Ovary (tissue), 3 donors: ENCODE data around the gene CHAC2.

Source experiments
- CTCF ChIP-seq, 3 donors: fragments of 450-650 bp in 2 of 3; fragments of 200-600 bp in 1 of 3; IDR thresholded peaks; one replicate each; pipeline versions ENCODE4 v1.5.1 to v1.8.0; 2016 to 2022; ENCODE audit warnings: antibody characterized with exemption in 3 of 3, mild to moderate bottlenecking in 1 of 3
- EP300 ChIP-seq: sonication (generic); formaldehyde crosslinking; IDR thresholded peaks from one replicate; pipeline ENCODE4 v1.6.1; 2017; ENCODE audit warnings: antibody characterized with exemption
- POLR2A ChIP-seq: fragments of 450-650 bp; IDR thresholded peaks from one replicate; pipeline ENCODE4 v1.6.1; 2017; ENCODE audit warnings: antibody characterized with exemption, mild to moderate bottlenecking, moderate library complexity
- donor health status: DM: no; HTN: no; CAD: no.

GRCh38 chr2:53752385-53752784, 15.2 kb upstream of the CHAC2 start:
- TF ChIP-seq CTCF (IDR thresholded peaks at IDR 0.05) = no peak
- TF ChIP-seq POLR2A = no peak
- no peak for TF ChIP-seq EP300
